Middle frontal gyrus (tissue), 1 donor: ENCODE measurements around the gene GCSAML.

Source experiments
- DNase-seq: peaks from one replicate; pipeline ENCODE4 v3.0.0-alpha.2; 2015; ENCODE audit warnings: low spot score; ENCODE audit errors: extremely low spot score

GCSAML gene

DNA sequence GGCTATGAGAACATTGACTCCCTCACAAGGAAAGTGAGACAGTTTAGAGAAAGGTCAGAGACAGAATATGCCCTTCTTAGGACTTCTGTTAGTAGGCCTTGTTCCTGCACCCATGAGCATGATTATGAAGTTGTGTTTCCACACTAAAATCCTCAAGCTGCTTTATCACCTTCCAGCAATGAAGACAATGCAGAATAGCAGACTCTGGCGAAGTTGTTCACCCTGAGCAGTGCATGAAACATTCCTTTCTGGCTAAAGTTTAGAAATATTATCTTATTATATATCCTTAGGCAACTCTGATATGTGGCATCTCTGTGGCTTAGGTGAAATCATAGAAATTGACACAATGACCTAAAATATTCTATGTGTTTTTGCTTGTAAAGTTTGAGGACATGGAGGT, 25.3 kb downstream of the GCSAML start:
- no peak for DNase-seq

DNA sequence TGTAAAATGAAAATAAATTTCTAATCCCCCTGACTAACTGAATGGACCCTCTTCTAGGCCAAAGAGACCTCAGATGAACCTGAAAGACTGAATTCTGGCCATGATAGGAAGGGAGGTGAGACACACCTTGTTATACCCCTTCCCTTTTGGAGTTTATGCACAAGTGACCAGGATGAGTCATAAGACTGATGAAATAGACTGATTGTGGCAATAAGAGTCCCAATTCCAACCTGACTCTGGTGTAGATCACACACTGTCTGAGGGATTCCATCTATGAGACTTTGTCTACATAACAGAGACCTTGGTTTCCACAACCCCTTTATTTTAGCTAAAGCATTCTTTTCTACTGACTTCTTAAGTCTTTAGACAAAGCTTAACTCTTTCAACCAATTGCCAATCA, 25.7 kb downstream of the GCSAML start:
- no peak for DNase-seq

DNA sequence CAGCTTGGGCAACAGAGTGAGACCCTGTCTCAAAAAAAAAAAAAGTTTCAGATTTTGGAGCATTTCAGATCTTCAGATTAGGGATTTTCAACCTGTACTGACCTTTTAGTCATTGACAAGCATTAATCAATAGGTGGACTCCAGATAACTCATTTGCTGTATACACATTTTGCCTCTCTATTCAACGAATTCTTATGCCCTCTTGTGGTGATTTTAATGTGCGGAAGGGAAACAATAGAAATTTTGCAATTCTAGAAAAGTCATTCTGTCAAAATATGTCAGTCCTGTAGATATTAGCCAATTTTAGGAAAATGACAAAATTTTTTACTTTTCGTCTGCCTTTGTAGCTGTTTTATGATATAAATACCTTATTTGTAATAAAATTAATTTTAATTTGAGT, 27.6 kb downstream of the GCSAML start:
- no peak for DNase-seq

DNA sequence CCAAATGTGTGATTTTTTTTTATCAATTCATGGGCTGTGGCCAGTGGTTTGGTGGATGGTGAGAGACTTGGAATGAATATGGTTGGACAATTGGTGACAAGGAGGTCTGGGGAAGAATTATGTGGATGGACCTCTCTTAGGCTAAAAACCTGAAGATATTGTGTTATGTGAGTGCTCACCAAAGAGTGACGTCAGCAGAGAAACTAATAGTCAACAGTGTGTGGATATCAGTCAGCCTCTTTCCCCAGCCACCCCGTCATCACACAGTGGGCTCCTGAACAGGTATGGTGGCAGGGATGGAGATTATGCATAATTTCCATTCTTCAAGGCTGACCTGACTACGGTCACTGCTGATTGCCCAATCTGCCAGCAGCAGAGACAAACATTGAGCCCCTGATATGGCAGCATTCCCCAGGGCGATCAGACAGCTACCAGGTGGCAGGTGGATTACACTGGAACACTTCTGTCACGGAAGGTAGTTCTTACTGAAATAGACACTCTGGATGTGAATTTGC, 30.1 kb downstream of the GCSAML start:
- no peak for DNase-seq

DNA sequence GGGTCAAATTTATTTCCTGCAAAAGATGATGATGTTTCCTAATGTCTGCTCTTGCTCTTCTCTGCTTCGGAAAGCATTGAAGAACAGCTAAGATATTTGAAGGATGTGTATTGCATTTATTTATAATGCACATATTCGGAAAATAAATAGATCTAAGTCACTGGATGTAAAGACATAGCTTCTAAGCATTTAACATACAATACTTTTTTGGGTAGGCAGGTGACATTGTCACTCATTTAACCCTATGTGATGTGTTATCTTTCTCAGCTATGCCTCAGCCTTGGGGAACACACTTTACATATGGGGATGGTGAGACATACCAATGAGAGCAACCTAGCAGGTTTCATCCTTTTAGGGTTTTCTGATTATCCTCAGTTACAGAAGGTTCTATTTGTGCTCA, 39.1 kb downstream of the GCSAML start, which contains the start of gene OR2G2:
Gene OR2G2, plus strand, starts transcription at position 301 of the 400 bp plus-strand sequence. Its CDS starts 0 bp downstream, at position 301.
- DNase-seq: no peak

DNA sequence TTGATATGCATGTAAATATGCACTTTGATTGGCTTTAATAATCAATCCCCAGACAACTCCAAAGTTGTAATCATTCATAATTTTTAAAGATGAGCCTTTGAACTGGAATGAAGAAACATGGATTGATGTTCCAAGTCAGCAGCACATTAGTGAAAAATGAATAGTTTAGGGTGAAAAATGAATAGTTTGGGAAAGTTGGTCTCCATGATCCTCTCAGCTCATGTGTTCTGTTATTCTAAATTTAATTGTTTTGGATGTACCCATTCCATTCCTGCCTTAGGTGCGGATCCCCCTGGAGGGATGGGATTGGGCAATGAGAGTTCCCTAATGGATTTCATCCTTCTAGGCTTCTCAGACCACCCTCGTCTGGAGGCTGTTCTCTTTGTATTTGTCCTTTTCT, 56.4 kb downstream of the GCSAML start, which contains the start of gene OR2G3:
Gene OR2G3, plus strand, starts transcription at position 301 of the 400 bp plus-strand sequence. Its CDS starts 0 bp downstream, at position 301.
- DNase-seq: no peak

DNA sequence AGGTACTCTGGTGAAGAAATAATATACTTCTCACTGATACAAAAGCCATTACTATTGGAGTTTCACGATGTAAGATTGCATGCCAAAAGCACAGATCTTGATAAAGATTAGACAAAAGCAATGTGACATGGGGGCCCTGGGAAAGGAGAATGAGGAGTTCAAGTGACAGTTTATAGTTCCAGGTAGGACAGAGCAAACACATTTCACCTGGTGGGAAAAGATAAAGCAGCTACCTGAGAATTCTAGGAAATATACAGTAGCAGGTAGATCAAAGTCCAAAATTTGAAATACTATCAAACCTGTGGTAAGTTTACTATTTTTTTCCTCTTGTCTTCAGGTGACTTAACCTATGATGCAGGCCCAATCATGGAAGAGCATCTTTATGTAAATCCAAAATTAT, 64.5 kb downstream of the GCSAML start:
- no peak for DNase-seq

DNA sequence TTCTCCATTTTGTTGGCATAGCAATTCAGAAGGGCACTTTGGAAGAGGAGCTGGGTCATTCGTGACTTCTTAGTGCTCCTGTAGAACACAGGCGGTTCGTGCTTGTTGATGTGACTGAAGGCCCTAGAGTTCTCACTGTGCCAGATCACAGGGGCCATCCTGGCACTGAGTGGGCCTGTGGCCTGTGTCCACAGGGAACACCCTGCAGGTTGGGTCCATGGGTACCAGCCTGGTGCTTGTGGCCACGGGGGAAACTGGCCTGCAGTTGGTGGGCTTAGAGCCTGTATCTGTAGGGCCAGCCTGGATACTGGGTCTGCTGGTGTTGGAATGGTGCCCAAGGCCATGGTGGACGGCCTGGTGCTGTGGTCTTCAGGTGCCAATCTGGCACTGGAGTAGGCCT, 65.7 kb downstream of the GCSAML start:
- no peak for DNase-seq
